Loucy (cell line): ENCODE data around the gene DDX31.

Experiments
- CTCF ChIP-seq: fragments of 200-600 bp; sonication (generic); conservative IDR thresholded peaks from 2 replicates; pipeline ENCODE4 v1.5.1; 2014; ENCODE audit warnings: mild to moderate bottlenecking, antibody characterized with exemption, low read length
- EZH2phosphoT487 ChIP-seq: fragments of 200-600 bp; IDR thresholded peaks from 2 replicates; pipeline ENCODE4 v1.6.1; 2018; ENCODE audit warnings: antibody characterized with exemption, mild to moderate bottlenecking, moderate library complexity, borderline replicate concordance

- no peak for TF ChIP-seq CTCF
- TF ChIP-seq EZH2phosphoT487: no peak
Measured at GRCh38 chr9:132556714-132557113, 113.1 kb downstream of the DDX31 start.
